Natural killer cell (primary cell): ENCODE results near the gene CHRM5. TPM values are rescaled to one million over a fixed set of nuclear protein-coding genes. Genes with fewer than 3 reads are reported as not detected.
"Not testable (repeated sequence)": the region's sequence is repeated elsewhere in the genome, so short reads cannot be mapped to it uniquely, and the experiment has no call there.

Experiments
- ATAC-seq, 3 donors: fragments of 150-1000 bp in 2 of 3; fragments of 200-7000 bp in 1 of 3; cut with Tn5 transposase; 1 replicate in 1 of 3; 2 replicates in 2 of 3; pipeline ENCODE4 v1.10.0; 2021; ENCODE audit warnings: mild to moderate bottlenecking in 2 of 3, moderate library complexity in 2 of 3
- DNase-seq, 2 donors: peaks; one replicate each; pipeline versions ENCODE4 v3.0.0 to v3.0.0-alpha.2; 2013 to 2021; ENCODE audit warnings: mixed read lengths in 1 of 2
- H3K27ac ChIP-seq: one replicate; pipeline ENCODE4 v1.5.1; 2013; ENCODE audit warnings: mild to moderate bottlenecking, low read length
- H3K27me3 ChIP-seq: one replicate; pipeline ENCODE4 v1.6.1; 2013; ENCODE audit warnings: low read length; ENCODE audit not compliant: control insufficient read depth, insufficient read depth
- H3K36me3 ChIP-seq: one replicate; pipeline ENCODE4 v1.6.1; 2013; ENCODE audit warnings: low read length; ENCODE audit not compliant: control insufficient read depth, insufficient read depth
- H3K4me1 ChIP-seq: one replicate; pipeline ENCODE4 v1.6.1; 2013; ENCODE audit warnings: low read length; ENCODE audit not compliant: control insufficient read depth, insufficient read depth
- H3K4me3 ChIP-seq: one replicate; pipeline ENCODE4 v1.5.1; 2013; ENCODE audit warnings: low read length
- H3K9me3 ChIP-seq: one replicate; pipeline ENCODE4 v1.6.1; 2013; ENCODE audit warnings: low read length; ENCODE audit not compliant: control insufficient read depth, insufficient read depth
- H3K27ac Mint-ChIP-seq, 2 donors: one replicate each; pipeline ENCODE4 v1.8.0; 2022; ENCODE audit warnings: mild to moderate bottlenecking in 2 of 2, mixed read lengths in 2 of 2, moderate library complexity in 1 of 2
- H3K27me3 Mint-ChIP-seq, 2 donors: one replicate each; pipeline ENCODE4 v1.8.0; 2022; ENCODE audit warnings: low read depth in 2 of 2, mixed read lengths in 2 of 2
- H3K36me3 Mint-ChIP-seq: one replicate; pipeline ENCODE4 v1.8.0; 2022; ENCODE audit warnings: mixed read lengths
- H3K4me1 Mint-ChIP-seq, 2 donors: one replicate each; pipeline ENCODE4 v1.8.0; 2022; ENCODE audit warnings: mixed read lengths in 2 of 2
- H3K4me3 Mint-ChIP-seq: one replicate; pipeline ENCODE4 v1.8.0; 2022; ENCODE audit warnings: mild to moderate bottlenecking, moderate library complexity, mixed read lengths
- H3K9me3 Mint-ChIP-seq, 2 donors: one replicate each; pipeline ENCODE4 v1.8.0; 2022; ENCODE audit warnings: mixed read lengths in 2 of 2
- CTCF ChIP-seq: fragments of 200-600 bp; IDR thresholded peaks from one replicate; pipeline ENCODE4 v1.8.0; 2022; ENCODE audit warnings: antibody characterized with exemption
- WGBS: methylation state at CpG from one replicate; pipeline ENCODE4 v1.1.7; 2013; ENCODE audit warnings: missing lambda C conversion rate; ENCODE audit not compliant: insufficient coverage; 5-methylcytosine and 5-hydroxymethylcytosine counted together
- intact Hi-C: fragments of 100-400 bp; cut with micrococcal nuclease; formaldehyde crosslinking; loops from one replicate; pipeline ENCODE4 v1.14.2; 2022
- total RNA-seq, 4 donors: library from RNA; stranded (reverse); fragments of 120-200 nt in 1 of 4; gene quantifications; one replicate each; pipeline versions ENCODE4 v1.2.3 to v1.2.4, GENCODE V29; 2013 to 2022

Gene CHRM5
- total RNA-seq, 3 donors from 2014 or later (not counting 1 experiment from before 2014, with no cell fraction given): 0.12 TPM; not detected in 2

- Mint-ChIP-seq H3K27ac (no peak overlapping the region), H3K4me1 (peaks cover 9 to 23% of the 10 kb centered on the region in 2 donors), H3K27me3 (no peaks in the 10 kb centered on the region), H3K36me3 (no peaks in the 10 kb centered on the region), H3K4me3 (no peak overlapping the region), H3K9me3 (no peaks in the 10 kb centered on the region)
- DNase-seq (no peak), ATAC-seq (no peak)
- no peak overlapping the region for H3K27ac ChIP-seq
- peaks cover 7% of the 10 kb centered on the region for H3K4me1 ChIP-seq
- H3K36me3 ChIP-seq: no peaks in the 10 kb centered on the region
- H3K9me3 ChIP-seq: no peaks in the 10 kb centered on the region
- intact Hi-C loops: no loop called here
- WGBS: 93% methylated on average over 9 of the region's 9 CpGs
- H3K27me3 ChIP-seq: no peaks in the 10 kb centered on the region
- no peak for TF ChIP-seq CTCF
- no peak overlapping the region for H3K4me3 ChIP-seq
Observed at GRCh38 chr15:34013746-34014145, 45.4 kb downstream of the CHRM5 start.

- Histone ChIP-seq H3K4me3 (no peak overlapping the region), H3K27me3 (no peaks in the 10 kb centered on the region), H3K27ac (no peak overlapping the region), H3K36me3 (no peaks in the 10 kb centered on the region), H3K9me3 (no peaks in the 10 kb centered on the region), H3K4me1 (peaks cover 7% of the 10 kb centered on the region)
- Mint-ChIP-seq H3K36me3 (no peaks in the 10 kb centered on the region), H3K9me3 (no peaks in the 10 kb centered on the region), H3K4me1 (peaks cover 9 to 23% of the 10 kb centered on the region in 2 donors), H3K27me3 (no peaks in the 10 kb centered on the region), H3K27ac (no peak overlapping the region), H3K4me3 (no peak overlapping the region)
- ATAC-seq: no peak
- DNase-seq: no peak
- no peak for TF ChIP-seq CTCF
- 94% methylated on average over 2 of the region's 2 CpGs for WGBS
- intact Hi-C loops: no loop called here
Observed at GRCh38 chr15:34014556-34014955, 46.3 kb downstream of the CHRM5 start.

GRCh38 chr15:34018021-34018645, 49.8 kb downstream of the CHRM5 start:
- intact Hi-C loops: no loop called here
- H3K27me3 Mint-ChIP-seq: no peaks in the 10 kb centered on the region
- Histone ChIP-seq H3K36me3 (no peaks in the 10 kb centered on the region), H3K4me3 (no peak overlapping the region), H3K27me3 (no peaks in the 10 kb centered on the region), H3K27ac (no peak overlapping the region), H3K4me1 (peaks cover 7% of the 10 kb centered on the region), H3K9me3 (no peaks in the 10 kb centered on the region)
- H3K36me3 Mint-ChIP-seq: no peaks in the 10 kb centered on the region
- peak; percentile 21 to 57 for DNase-seq
- H3K27ac Mint-ChIP-seq: peak overlapping the region; percentile 44 to 85
- peak; percentile 30 to 57 (median 46) for ATAC-seq
- WGBS: 39% methylated on average over 16 of the region's 16 CpGs
- H3K4me3 Mint-ChIP-seq: peak overlapping the region; percentile 77
- no peak for TF ChIP-seq CTCF
- peaks cover 9 to 24% of the 10 kb centered on the region in 2 donors for H3K4me1 Mint-ChIP-seq
- H3K9me3 Mint-ChIP-seq: no peaks in the 10 kb centered on the region

GRCh38 chr15:34018738-34019137, 50.4 kb downstream of the CHRM5 start:
- H3K27ac ChIP-seq, H3K27me3 Mint-ChIP-seq, H3K9me3 Mint-ChIP-seq, H3K9me3 ChIP-seq, ATAC-seq, H3K36me3 Mint-ChIP-seq, H3K36me3 ChIP-seq, intact Hi-C loops, H3K27me3 ChIP-seq, H3K4me3 ChIP-seq, H3K4me1 ChIP-seq: not testable (repeated sequence)
- peak in 1 of 2 donors; percentile 5 for DNase-seq
- Mint-ChIP-seq H3K4me3 (peak overlapping the region; percentile 77), H3K27ac (peak overlapping the region; percentile 44 to 85), H3K4me1 (peaks cover 9 to 20% of the 10 kb centered on the region in 2 donors)
- WGBS: 96% methylated on average over 2 of the region's 2 CpGs
